Glomerular visceral epithelial cell (primary cell): ENCODE measurements around the gene ZFHX3.

Experiments
- DNase-seq: peaks from one replicate; pipeline ENCODE4 v3.0.0-alpha.2; 2016; ENCODE audit errors: extremely low spot score

Gene ZFHX3

GRCh38 chr16:72956124-72957064 is 91.5 kb downstream of the ZFHX3 start:
- no peak for DNase-seq

GRCh38 chr16:72952811-72953271 is 95.1 kb downstream of the ZFHX3 start:
- DNase-seq, result no peak

GRCh38 chr16:72952404-72952803 is 95.5 kb downstream of the ZFHX3 start:
- DNase-seq, result no peak

GRCh38 chr16:72951916-72952315 is 96.0 kb downstream of the ZFHX3 start:
- no peak for DNase-seq

- no peak for DNase-seq
Measured at GRCh38 chr16:72950669-72951068, 97.3 kb downstream of the ZFHX3 start.

DNA sequence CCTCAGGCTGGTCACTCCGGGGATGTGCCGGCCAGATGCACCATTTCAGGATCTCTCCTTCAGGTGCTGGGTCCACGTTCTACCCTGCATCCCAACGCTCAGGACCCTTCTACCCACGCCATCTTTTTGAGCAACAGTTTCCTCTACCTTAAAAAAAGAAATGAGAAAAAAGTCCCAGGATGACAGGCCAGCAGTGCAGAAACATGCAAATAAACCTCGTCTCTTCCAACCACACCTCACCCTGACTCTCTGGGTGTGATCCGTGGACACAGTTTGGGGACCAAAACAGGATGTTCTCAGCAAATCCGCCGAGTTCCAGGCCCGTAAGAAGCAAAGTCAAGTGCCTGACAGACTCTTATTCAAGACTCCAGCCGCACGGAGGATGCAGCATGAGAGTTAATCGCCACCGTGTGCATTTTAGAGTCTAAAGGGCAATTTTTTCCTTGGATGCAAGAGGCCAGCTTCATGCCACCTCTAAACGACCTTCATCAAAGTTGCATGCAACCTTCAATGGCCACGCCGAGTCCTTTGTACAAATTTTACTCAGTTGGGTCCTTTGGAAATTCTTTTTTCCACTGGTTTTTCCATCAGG is 99.6 kb downstream of the ZFHX3 start:
- no peak for DNase-seq

- peak; percentile 15 for DNase-seq
Measured at GRCh38 chr16:72947379-72948237, 100.3 kb downstream of the ZFHX3 start.

- no peak for DNase-seq
Measured at GRCh38 chr16:72946474-72947194, 101.3 kb downstream of the ZFHX3 start.

- DNase-seq, result no peak
Measured at GRCh38 chr16:72946063-72946462, 101.9 kb downstream of the ZFHX3 start.

DNA sequence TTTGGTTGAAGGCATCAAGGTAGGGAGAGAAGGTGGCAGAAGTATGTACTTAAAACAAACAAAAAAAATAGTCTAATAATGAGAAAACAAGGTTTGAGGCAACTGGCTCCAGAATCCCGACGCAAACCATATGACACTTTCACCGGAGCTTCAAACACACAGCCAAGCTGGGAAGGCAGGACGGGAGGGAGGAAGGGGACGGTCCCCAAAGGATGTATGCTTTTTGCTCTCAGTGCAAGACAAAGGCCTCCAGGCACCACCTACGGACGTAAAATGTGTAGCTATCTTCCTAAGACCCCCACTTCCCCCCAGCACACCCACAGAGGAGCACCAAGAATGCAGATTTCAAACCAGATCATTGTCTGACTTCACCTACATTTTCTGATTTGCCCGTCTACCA is 102.3 kb downstream of the ZFHX3 start:
- DNase-seq, result no peak

DNA sequence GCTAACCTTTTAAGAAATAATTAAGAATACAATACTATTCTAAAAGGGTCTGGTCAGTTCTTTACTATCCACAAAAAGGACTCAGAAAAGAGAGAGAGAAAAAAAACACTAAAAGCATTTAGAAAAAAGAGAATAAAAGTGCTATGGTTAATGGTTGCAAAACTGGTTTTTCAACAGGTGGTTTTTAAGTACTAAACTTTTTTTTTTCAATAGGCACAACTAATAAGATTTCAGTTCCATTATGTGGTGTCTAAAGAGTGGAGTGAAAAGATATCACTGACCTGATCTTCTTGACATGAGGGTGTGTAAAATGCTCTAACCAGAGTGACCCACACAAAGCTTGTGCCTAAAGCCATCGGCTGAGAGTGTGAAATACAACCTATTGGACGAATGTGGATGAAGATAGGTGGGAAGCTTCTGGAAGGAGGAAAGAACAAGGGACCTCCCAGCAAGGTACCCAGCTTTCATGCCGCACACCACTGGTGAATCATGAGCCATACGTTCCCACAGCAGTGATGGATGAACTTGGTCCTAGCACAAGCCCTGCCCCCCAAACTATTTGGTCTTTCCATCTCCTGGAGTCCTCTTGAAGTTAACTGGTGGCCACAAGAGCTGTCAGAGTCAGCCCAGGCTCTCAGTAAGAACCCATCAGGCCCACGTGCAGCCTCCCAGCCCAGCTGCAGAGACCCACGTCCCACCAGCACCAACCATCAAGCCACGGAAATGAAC is 103.0 kb downstream of the ZFHX3 start:
- DNase-seq, result no peak

DNA sequence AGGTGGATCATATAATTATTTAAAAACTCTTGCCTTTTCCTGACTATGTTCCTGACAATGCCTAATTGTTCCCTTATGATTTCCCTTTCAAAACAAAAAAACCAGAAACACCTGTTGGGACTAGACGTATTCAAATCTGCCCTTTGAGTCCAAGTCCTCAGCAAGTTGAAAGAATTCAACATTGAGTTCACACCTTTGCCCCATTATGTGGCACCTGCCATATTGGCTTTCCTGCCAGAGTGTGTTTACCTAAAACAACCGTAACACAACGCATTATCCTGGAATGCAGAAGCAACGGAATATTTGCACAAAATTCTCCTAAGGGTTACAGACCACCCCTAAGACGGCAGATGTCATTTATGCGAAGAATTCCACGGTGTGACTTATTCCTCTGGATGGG is 105.9 kb downstream of the ZFHX3 start:
- no peak for DNase-seq

GRCh38 chr16:72940886-72941285 is 107.0 kb downstream of the ZFHX3 start:
- DNase-seq, result no peak

- no peak for DNase-seq
Measured at GRCh38 chr16:72939247-72939646, 108.7 kb downstream of the ZFHX3 start.

GRCh38 chr16:72938795-72939164 is 109.1 kb downstream of the ZFHX3 start:
- DNase-seq, result peak; percentile 45

DNA sequence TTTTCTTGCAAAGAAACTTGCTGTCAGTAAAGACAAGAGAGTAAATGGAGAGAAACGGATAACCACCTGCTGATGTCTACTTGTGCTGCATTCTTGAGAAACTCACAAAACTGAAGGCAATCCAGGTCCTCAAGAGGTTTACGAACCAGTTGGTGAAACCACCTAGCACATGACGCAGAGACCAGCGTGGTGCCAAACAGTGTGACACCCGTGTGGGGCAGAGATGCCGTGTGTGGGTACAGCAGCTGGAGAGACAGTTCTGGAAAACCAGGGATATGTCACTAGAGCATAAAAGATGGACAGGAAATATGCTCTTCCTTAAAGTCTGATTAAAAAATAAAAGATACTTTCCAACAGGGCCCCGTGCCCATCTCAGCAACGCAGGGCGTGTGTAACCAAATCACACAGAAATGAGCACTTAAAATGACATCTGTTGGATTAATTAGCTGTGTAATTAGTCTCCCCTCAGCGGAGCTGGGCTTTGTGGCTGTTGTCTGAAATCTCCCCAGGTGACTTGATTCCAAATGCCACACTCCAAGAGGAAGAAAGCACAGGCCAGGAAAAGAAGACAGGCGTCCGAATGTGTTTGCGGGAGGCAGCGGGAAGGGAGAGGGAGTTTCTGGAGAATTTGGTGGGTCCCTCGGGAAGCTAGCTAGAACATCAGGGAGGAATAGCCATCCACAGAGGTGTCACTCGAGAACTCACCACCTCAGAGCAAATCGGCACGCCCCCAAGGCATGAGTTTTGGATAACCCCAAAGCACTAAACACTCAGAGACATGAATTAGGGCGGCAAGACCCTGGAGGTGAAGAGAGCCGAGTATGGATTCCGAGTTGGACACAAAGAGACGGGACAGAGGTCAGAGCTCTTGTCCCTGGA is 109.8 kb downstream of the ZFHX3 start:
- DNase-seq, result no peak

- DNase-seq, result no peak
Measured at GRCh38 chr16:72937360-72937759, 110.6 kb downstream of the ZFHX3 start.

DNA sequence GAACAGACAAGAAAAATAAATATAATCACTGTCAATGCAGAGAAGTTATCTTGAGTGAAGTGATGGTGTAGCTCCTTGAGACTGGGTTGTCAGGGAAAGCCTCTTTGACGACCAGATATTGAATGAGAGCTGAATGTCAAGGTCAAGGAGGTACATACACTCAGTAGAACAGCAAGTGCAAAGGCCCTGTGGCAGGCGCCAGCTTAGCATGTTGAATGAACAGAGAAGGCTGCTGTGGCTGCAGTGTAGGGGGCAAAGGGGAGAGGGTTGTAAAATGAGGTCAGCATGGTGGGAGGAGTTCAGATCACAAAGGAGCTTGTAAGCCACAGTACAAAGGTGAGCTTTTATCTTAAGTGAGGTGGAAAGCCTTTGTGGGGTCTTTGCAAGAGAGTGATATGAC is 111.5 kb downstream of the ZFHX3 start:
- DNase-seq, result no peak

DNA sequence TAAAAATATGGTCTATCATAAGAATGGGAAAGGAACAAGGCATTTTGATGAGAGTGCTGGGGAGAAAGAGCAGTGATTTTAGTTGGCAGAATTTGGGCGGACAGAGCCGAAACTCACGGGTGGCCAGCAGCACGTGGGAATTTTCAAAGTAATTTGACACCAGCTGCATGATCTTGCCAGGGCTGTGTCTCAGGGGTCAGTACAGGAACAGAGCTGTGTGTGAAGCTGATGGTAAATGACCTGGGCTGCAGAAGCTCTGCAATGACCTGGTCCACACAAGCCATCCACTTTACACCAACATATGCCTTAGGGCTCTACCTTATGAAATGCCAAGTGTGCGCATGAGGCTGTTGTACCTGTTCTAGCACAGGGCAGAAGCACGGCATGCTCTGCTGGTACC is 112.0 kb downstream of the ZFHX3 start:
- no peak for DNase-seq
